Suprapubic skin (tissue), 4 donors: ENCODE results near the gene OR52M1. TPM values are rescaled to one million over a fixed set of nuclear protein-coding genes. Genes with fewer than 3 reads are reported as not detected.

Experiments used
- DNase-seq, 2 donors: peaks; one replicate each; pipeline ENCODE4 v3.0.0-alpha.2; 2019; ENCODE audit warnings: low spot score in 2 of 2
- H3K27ac ChIP-seq: fragments of 200-600 bp; sonication (generic); one replicate; pipeline ENCODE4 v1.5.1; 2019
- H3K27me3 ChIP-seq: fragments of 200-600 bp; sonication (generic); one replicate; pipeline ENCODE4 v1.5.1; 2019
- H3K36me3 ChIP-seq: fragments of 200-600 bp; sonication (generic); one replicate; pipeline ENCODE4 v1.5.1; 2019
- H3K4me1 ChIP-seq: fragments of 200-600 bp; sonication (generic); one replicate; pipeline ENCODE4 v1.5.1; 2019
- H3K4me3 ChIP-seq: fragments of 200-600 bp; sonication (generic); one replicate; pipeline ENCODE4 v1.5.1; 2019; ENCODE audit warnings: mild to moderate bottlenecking
- H3K9me3 ChIP-seq: fragments of 200-600 bp; sonication (generic); one replicate; pipeline ENCODE4 v1.5.1; 2019
- EP300 ChIP-seq: sonication (generic); formaldehyde crosslinking; IDR thresholded peaks from one replicate; pipeline ENCODE4 v1.6.1; 2017; ENCODE audit warnings: antibody characterized with exemption
- POLR2A ChIP-seq, 2 donors: fragments of 450-650 bp; IDR thresholded peaks; one replicate each; pipeline ENCODE4 v1.6.1; 2017; ENCODE audit warnings: antibody characterized with exemption in 2 of 2, mild to moderate bottlenecking in 2 of 2, moderate library complexity in 2 of 2
- POLR2AphosphoS5 ChIP-seq, 3 donors: sonication (generic); formaldehyde crosslinking; IDR thresholded peaks; one replicate each; pipeline ENCODE4 v1.6.1; 2017; ENCODE audit warnings: antibody characterized with exemption in 3 of 3
- WGBS: methylation state at CpG from one replicate; pipeline ENCODE4 v1.1.5; 2018; 5-methylcytosine and 5-hydroxymethylcytosine counted together
- total RNA-seq, 4 donors: library from RNA; depleted of rRNA; stranded (reverse); fragments of >200 nt; gene quantifications; one replicate each; pipeline ENCODE4 v1.1.0, GENCODE V29; 2016
- TF ChIP-seq, protein P1 (sequence below), 2 donors: fragments of 200-600 bp in 1 of 2; fragments of 450-650 bp in 1 of 2; sonication (generic) in 1 of 2; IDR thresholded peaks; one replicate each; pipeline ENCODE4 v1.5.1; 2016 to 2019; ENCODE audit warnings: antibody characterized with exemption in 2 of 2, mild to moderate bottlenecking in 1 of 2, moderate library complexity in 1 of 2

Gene OR52M1
- total RNA-seq, 4 donors from 2014 or later = not detected

DNA sequence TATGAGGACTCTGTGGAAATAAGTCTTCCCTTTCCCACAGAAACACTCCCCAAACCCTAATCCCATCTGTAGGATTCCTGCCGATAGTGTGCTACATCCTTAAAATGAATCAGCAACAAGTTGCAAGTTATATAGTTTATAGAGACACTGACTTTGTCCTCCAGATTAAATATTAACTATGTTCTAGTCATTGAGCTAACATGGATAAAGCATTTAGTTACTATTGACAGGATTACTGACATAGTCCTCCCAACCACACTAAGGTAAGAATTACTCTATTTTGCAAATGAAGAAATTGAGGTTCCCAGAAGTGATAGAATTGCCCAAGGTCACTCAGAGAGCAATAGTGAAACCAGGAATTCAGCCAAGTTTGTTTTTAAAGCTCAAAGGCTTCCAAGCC, 1.9 kb downstream of the OR52M1 start:
- no peak for DNase-seq
- H3K27me3 ChIP-seq = no peaks in the 10 kb centered on the region
- no peaks in the 10 kb centered on the region for H3K9me3 ChIP-seq
- no peak overlapping the region for H3K27ac ChIP-seq
- no peaks in the 10 kb centered on the region for H3K4me1 ChIP-seq
- TF ChIP-seq EP300 = no peak
- TF ChIP-seq POLR2AphosphoS5 (IDR thresholded peaks at IDR 0.05) = no peak
- TF ChIP-seq, protein P1, sequence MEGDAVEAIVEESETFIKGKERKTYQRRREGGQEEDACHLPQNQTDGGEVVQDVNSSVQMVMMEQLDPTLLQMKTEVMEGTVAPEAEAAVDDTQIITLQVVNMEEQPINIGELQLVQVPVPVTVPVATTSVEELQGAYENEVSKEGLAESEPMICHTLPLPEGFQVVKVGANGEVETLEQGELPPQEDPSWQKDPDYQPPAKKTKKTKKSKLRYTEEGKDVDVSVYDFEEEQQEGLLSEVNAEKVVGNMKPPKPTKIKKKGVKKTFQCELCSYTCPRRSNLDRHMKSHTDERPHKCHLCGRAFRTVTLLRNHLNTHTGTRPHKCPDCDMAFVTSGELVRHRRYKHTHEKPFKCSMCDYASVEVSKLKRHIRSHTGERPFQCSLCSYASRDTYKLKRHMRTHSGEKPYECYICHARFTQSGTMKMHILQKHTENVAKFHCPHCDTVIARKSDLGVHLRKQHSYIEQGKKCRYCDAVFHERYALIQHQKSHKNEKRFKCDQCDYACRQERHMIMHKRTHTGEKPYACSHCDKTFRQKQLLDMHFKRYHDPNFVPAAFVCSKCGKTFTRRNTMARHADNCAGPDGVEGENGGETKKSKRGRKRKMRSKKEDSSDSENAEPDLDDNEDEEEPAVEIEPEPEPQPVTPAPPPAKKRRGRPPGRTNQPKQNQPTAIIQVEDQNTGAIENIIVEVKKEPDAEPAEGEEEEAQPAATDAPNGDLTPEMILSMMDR (IDR thresholded peaks at IDR 0.05) = no peak
- TF ChIP-seq POLR2A (IDR thresholded peaks at IDR 0.05) = no peak
- no peak overlapping the region for H3K4me3 ChIP-seq
- whole genome bisulfite sequencing = 88% methylated on average over 1 of the region's 1 CpG
- no peaks in the 10 kb centered on the region for H3K36me3 ChIP-seq

DNA sequence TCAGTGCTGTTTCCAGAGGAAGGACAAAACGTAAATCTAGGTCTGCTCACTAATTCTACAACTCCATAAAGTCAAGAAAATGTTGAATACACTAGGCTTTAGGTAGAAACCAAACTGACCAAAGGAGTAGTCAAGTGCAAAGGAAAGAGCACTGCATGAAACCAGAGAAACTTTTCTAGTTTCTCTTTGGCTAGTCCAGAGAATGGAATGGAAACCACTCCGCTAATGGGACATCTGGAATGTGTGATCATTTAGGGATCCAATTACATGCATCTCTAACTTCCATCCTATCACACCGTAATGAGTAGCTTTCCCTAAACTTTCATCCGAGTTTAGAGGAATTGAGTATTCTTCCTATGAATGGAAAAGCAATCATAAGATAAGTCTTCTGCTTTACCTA, 2.4 kb downstream of the OR52M1 start:
- no peaks in the 10 kb centered on the region for H3K36me3 ChIP-seq
- WGBS = 77% methylated on average over 4 of the region's 4 CpGs
- no peak for DNase-seq
- no peaks in the 10 kb centered on the region for H3K4me1 ChIP-seq
- H3K27me3 ChIP-seq = peaks cover 5% of the 10 kb centered on the region
- no peaks in the 10 kb centered on the region for H3K9me3 ChIP-seq
- no peak for TF ChIP-seq EP300
- no peak overlapping the region for H3K4me3 ChIP-seq
- H3K27ac ChIP-seq = no peak overlapping the region

DNA sequence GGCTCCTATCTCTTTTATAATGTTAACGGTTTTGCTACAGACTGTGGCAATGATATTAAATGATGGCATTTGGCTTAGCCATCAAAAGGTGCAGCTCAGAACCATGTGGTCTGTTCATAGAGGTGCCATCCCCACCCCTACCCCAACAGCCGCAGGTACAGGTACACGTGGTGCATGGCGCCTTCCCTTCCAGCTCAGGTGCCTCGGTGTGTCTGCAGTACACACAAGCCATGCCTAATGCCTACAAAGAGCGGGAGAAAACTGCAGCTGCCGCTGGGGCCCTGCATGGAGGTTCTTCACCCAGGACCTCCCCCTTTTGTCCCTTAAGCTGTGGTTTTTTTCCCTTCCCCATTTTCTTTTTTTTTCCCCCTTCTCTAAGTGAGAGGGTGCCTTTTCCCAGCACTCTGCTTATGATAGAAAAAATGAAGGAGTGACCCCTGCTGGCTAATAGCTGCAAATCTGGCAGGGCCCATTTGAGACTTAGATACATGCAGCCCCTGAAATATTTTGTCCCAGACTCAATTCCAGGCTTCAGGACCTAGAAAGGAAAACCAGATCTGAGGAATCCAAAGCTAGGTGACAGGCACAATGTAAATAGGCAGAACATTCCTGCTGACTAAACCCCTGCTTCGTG, 6.5 kb downstream of the OR52M1 start:
- H3K4me1 ChIP-seq = no peaks in the 10 kb centered on the region
- TF ChIP-seq, protein P1 (IDR thresholded peaks at IDR 0.05) = no peak
- no peak for TF ChIP-seq POLR2A (IDR thresholded peaks at IDR 0.05)
- TF ChIP-seq POLR2AphosphoS5 (IDR thresholded peaks at IDR 0.05) = no peak
- H3K27me3 ChIP-seq = peaks cover 7% of the 10 kb centered on the region
- H3K4me3 ChIP-seq = no peak overlapping the region
- no peak overlapping the region for H3K27ac ChIP-seq
- H3K9me3 ChIP-seq = no peaks in the 10 kb centered on the region
- DNase-seq = no peak
- H3K36me3 ChIP-seq = no peaks in the 10 kb centered on the region
- WGBS = 84% methylated on average over 8 of the region's 8 CpGs

DNA sequence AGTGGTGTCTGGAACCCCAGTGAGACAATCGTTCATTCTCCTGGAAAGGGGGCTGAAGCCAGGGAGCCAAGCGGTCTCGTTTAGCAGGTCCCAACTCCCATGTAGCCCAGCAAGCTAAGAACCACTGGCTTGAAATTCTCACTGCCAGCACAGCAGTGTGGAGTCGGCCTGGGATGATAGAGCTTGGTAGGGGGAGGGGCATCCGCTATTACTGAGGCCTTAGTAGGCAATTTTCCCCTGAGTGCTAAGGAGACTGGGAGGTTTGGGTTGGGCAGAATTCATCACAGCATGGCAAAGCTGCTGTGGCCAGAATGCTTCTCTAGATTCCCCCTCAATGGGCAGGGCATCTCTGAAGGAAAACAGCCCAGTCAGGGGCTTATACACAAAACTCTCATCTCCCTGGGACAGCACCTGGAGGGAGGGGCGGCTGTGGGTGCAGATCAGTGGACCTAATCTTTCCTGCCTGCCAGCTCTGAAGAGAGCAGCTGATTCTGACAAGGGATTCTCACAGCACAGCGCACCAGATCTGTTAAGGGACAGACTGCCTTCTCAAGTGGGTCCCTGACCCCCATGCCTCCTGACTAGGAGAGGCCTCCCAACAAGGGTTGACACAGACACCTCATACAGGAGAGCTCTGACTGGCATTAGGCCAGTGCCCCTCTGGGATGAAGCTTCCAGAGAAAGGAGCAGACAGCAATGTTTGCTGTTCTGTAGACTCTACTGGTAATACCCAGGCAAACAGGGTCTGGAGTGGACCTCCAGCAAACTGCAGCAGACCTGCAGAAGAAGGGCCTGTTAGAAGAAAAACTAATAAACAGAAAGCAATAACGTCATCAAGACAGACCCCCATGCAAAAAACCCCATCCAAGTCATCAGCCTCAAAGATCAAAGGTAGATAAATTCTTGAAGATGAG, 14.8 kb downstream of the OR52M1 start:
- Histone ChIP-seq H3K4me1 (peaks cover 10% of the 10 kb centered on the region), H3K36me3 (no peaks in the 10 kb centered on the region), H3K4me3 (no peak overlapping the region), H3K27ac (no peak overlapping the region), H3K27me3 (no peaks in the 10 kb centered on the region), H3K9me3 (no peaks in the 10 kb centered on the region)
- TF ChIP-seq POLR2A (IDR thresholded peaks at IDR 0.05) = no peak
- no peak for TF ChIP-seq POLR2AphosphoS5 (IDR thresholded peaks at IDR 0.05)
- no peak for TF ChIP-seq EP300
- TF ChIP-seq, protein P1 (IDR thresholded peaks at IDR 0.05) = no peak
- no peak for DNase-seq
- 35% methylated on average over 1 of the region's 8 CpGs for WGBS

DNA sequence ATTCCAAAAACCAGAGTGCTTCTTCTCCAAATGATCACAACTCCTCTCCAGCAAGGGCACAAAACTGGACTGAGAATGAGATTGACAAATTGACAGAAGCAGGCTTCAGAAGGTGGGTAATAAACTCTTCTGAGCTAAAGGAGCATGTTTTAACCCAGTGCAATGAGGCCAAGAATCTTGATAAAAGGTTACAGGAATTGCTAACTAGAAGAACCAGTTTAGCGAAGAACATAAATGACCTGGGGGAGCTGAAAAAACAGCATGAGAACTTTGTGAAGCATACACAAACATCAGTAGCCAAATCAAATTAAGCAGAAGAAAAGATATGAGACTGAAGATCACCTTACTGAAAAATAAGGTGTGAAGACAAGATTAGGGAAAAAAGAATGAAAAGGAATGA, 15.5 kb downstream of the OR52M1 start:
- Histone ChIP-seq H3K27ac (no peak overlapping the region), H3K36me3 (no peaks in the 10 kb centered on the region)
- 35% methylated on average over 1 of the region's 1 CpG for WGBS

More for the DNA sequence above, 15.5 kb downstream of the OR52M1 start:
- H3K4me1 ChIP-seq = peaks cover 10% of the 10 kb centered on the region
- no peaks in the 10 kb centered on the region for H3K9me3 ChIP-seq
- H3K27me3 ChIP-seq = no peaks in the 10 kb centered on the region
- H3K4me3 ChIP-seq = no peak overlapping the region
- no peak for DNase-seq
- TF ChIP-seq POLR2A (IDR thresholded peaks at IDR 0.05) (no peak), EP300 (no peak), POLR2AphosphoS5 (IDR thresholded peaks at IDR 0.05) (no peak)
- TF ChIP-seq, protein P1 (IDR thresholded peaks at IDR 0.05) = no peak
